PC-9 (cell line): Measurements from ENCODE around the gene COTL1. TPM values are rescaled to one million over a fixed set of nuclear protein-coding genes. Genes with fewer than 3 reads are reported as not detected.

Experiments used
- BruUV-seq: library from RNA; stranded (reverse); fragments of 400-500 nt; replicated peaks from 2 replicates; lab custom pipeline; 2021; lab: Mats Ljungman, UMichigan
- CTCF ChIA-PET: fragments of 300-600 bp; sonication (Branson Sonifier 250); formaldehyde crosslinking; loops from one replicate; lab custom pipeline; 2022; ENCODE audit warnings: antibody characterized with exemption; lab: Charles Lee
- POLR2A ChIA-PET: fragments of 300-600 bp; sonication (Branson Sonifier 250); formaldehyde crosslinking; loops from one replicate; lab custom pipeline; 2022; ENCODE audit warnings: antibody characterized with exemption; ENCODE audit not compliant: unreplicated experiment; lab: Charles Lee
- DNase-seq, 2 experiments: peaks; one replicate each; pipeline versions ENCODE4 v3.0.0 to v3.0.0-alpha.2; 2015 to 2022; ENCODE audit warnings: mixed read lengths in 1 of 2
- H2AFZ ChIP-seq: fragments of 200-600 bp; sonication (generic); 2 replicates; pipeline ENCODE4 v1.8.1; 2017; ENCODE audit warnings: antibody characterized with exemption
- H3F3A ChIP-seq: fragments of 200-600 bp; sonication (generic); 2 replicates; pipeline ENCODE4 v1.8.1; 2017; ENCODE audit warnings: antibody characterized with exemption, mild to moderate bottlenecking, low read depth; ENCODE audit not compliant: insufficient read depth
- H3K27ac ChIP-seq: fragments of 200-600 bp; sonication (generic); 2 replicates; pipeline ENCODE4 v1.6.1; 2016; ENCODE audit warnings: mixed run types
- H3K27me3 ChIP-seq: fragments of 200-600 bp; sonication (generic); 2 replicates; pipeline ENCODE4 v1.6.1; 2016; ENCODE audit warnings: low read depth, mixed run types; ENCODE audit not compliant: insufficient read depth
- H3K36me3 ChIP-seq: fragments of 200-600 bp; sonication (generic); 2 replicates; pipeline ENCODE4 v1.6.1; 2016; ENCODE audit warnings: low read depth, mixed run types
- H3K4me1 ChIP-seq: fragments of 200-600 bp; sonication (generic); replicated peaks from 2 replicates; pipeline ENCODE4 v1.6.1; 2016; ENCODE audit warnings: mixed run types; ENCODE audit not compliant: insufficient read depth
- H3K4me2 ChIP-seq: fragments of 200-600 bp; sonication (generic); 2 replicates; pipeline ENCODE4 v1.6.1; 2017; ENCODE audit warnings: mixed run types
- H3K4me3 ChIP-seq: fragments of 200-600 bp; sonication (generic); 2 replicates; pipeline ENCODE4 v1.6.1; 2016; ENCODE audit warnings: mixed run types
- H3K79me2 ChIP-seq: fragments of 200-600 bp; sonication (generic); 2 replicates; pipeline ENCODE4 v1.6.1; 2017; ENCODE audit warnings: low read depth, mixed run types
- H3K9me2 ChIP-seq: fragments of 200-600 bp; sonication (generic); 2 replicates; pipeline ENCODE4 v1.8.1; 2017; ENCODE audit warnings: mild to moderate bottlenecking; ENCODE audit not compliant: insufficient read depth
- H3K9me3 ChIP-seq: fragments of 200-600 bp; sonication (generic); 2 replicates; pipeline ENCODE4 v1.8.1; 2016; ENCODE audit warnings: low read depth; ENCODE audit not compliant: insufficient read depth
- H4K20me1 ChIP-seq: fragments of 200-600 bp; sonication (generic); 2 replicates; pipeline ENCODE4 v1.8.1; 2017; ENCODE audit not compliant: insufficient read depth
- EZH2 ChIP-seq: fragments of 200-600 bp; sonication (generic); IDR thresholded peaks from 2 replicates; pipeline ENCODE4 v1.8.0; 2017; ENCODE audit warnings: antibody characterized with exemption, low read depth
- intact Hi-C: fragments of 100-400 bp; cut with micrococcal nuclease; formaldehyde crosslinking; loops from one replicate; pipeline ENCODE4 v1.10.0; 2022; ENCODE audit not compliant: unreplicated experiment
- total RNA-seq: library from RNA; stranded (reverse); gene quantifications from 2 replicates; pipeline ENCODE4 v1.2.3, GENCODE V29; 2021
- TF ChIP-seq, protein P1 (sequence below): fragments of 200-600 bp; sonication (generic); conservative IDR thresholded peaks from 2 replicates; pipeline ENCODE4 v1.6.1; 2017; ENCODE audit warnings: mixed run types, antibody characterized with exemption, mild to moderate bottlenecking, moderate library complexity

COTL1 gene
- total RNA-seq, 1 experiment from 2014 or later: 512 TPM

DNA sequence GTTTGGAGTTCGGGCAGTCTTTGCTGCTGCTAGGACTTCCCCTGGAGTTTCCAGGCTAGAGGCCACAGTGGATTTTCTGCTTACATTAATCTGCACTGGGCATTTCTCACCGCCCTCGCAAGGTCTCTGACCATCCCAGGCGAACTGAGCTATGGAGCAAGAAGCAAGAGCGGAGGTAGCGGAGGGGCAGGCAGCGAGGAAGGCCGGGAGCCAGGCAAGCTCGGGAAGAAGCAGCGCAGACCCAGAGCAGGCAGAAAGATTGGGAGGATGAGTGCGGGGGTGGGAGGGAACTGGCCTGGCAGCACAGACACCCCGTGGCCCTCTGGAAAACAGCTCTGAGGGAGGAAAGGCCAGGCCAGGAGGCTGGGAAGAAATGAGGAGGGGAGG is 3.8 kb downstream of the COTL1 start:
- Histone ChIP-seq H4K20me1 (peaks cover 78% of the 10 kb centered on the region), H3K36me3 (peaks cover 7% of the 10 kb centered on the region; the same call in 1 of the 2 replicates), H3F3A (peaks cover 35% of the 10 kb centered on the region; the same call in 1 of the 2 replicates), H3K9me3 (no peaks in the 10 kb centered on the region), H3K27ac (no peak overlapping the region), H3K4me2 (no peak overlapping the region), H3K79me2 (peaks cover 87% of the 10 kb centered on the region), H2AFZ (no peak overlapping the region), H3K9me2 (no peaks in the 10 kb centered on the region), H3K4me1 (peaks cover 19% of the 10 kb centered on the region), H3K4me3 (no peak overlapping the region), H3K27me3 (no peaks in the 10 kb centered on the region)
- no peak for TF ChIP-seq EZH2
- TF ChIP-seq, protein P1, sequence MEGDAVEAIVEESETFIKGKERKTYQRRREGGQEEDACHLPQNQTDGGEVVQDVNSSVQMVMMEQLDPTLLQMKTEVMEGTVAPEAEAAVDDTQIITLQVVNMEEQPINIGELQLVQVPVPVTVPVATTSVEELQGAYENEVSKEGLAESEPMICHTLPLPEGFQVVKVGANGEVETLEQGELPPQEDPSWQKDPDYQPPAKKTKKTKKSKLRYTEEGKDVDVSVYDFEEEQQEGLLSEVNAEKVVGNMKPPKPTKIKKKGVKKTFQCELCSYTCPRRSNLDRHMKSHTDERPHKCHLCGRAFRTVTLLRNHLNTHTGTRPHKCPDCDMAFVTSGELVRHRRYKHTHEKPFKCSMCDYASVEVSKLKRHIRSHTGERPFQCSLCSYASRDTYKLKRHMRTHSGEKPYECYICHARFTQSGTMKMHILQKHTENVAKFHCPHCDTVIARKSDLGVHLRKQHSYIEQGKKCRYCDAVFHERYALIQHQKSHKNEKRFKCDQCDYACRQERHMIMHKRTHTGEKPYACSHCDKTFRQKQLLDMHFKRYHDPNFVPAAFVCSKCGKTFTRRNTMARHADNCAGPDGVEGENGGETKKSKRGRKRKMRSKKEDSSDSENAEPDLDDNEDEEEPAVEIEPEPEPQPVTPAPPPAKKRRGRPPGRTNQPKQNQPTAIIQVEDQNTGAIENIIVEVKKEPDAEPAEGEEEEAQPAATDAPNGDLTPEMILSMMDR: no peak
- POLR2A ChIA-PET: interaction anchor here (0.6 to 0.7 kb wide), 2 partner anchors 101 to 573 kb away, joined by 12 to 13 read pairs; no protein-coding TSS in a partner anchor
- intact Hi-C loops: no loop called here
- CTCF ChIA-PET: no interaction called here
- DNase-seq: no peak
- BruUV-seq: no TSS peak

DNA sequence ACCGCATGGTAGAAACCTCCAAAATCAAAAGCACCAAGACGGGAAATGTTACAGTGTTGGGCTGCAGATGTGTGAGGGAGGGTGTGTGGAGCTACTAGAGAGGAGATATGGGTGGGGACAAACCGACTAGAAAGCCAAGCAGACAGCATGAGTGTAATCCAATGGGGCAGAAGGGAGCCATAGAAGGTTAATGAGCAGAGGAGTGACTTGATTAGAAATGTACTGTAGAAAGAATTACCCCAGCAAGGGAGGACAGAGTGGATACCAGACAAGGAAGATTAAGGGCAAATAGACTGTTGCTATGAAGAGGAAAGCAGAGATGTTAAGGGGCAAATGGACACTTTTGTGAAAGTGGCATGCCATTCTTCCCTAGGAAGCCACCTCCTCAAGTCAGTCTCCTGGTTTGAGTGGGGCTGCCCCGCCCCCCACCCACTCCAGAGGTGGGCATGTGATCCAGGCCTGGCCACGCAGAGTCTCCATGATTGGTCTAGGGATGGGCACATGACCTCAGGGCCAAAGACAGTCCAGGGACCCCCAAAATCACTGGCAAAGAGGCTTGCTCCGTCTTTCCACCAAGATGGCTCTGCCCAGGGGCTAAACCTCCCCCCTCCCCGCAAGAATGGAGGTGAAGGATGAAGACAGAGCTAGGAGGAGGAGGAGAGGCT is 4.3 kb downstream of the COTL1 start:
- CTCF ChIA-PET: no interaction called here
- peaks cover 83% of the 10 kb centered on the region for H4K20me1 ChIP-seq

DNA sequence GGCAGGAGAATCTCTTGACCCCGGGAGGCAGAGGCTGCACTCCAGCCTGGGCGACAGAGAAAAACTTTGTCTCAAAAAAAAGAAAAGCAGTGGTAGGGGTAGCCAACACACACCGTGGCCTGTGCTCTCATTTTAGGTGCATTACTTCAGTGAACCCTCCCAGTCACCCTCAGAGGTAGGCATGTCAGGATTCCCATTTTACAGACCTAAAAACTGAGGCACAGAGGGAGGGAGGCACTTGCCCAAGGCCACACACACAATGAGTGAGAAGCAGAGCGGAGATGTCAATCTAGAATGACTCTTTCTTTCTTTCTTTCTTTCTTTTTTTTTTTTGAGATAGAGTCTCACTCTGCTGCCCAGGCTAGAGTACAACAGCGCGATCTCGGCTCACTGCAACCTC is 5.2 kb downstream of the COTL1 start:
- CTCF ChIA-PET: no interaction called here
- intact Hi-C loops: no loop called here
- Histone ChIP-seq H3K27me3 (no peaks in the 10 kb centered on the region), H3K9me3 (no peaks in the 10 kb centered on the region), H3K9me2 (no peaks in the 10 kb centered on the region), H3F3A (peaks cover 32% of the 10 kb centered on the region; the same call in 1 of the 2 replicates), H3K79me2 (peaks cover 100% of the 10 kb centered on the region), H3K4me2 (no peak overlapping the region), H3K4me3 (no peak overlapping the region), H4K20me1 (peaks cover 92% of the 10 kb centered on the region), H3K27ac (no peak overlapping the region), H3K36me3 (peaks cover 7% of the 10 kb centered on the region; the same call in 1 of the 2 replicates), H2AFZ (no peak overlapping the region), H3K4me1 (peaks cover 18% of the 10 kb centered on the region)
- POLR2A ChIA-PET: no interaction called here
- no peak for DNase-seq
- no peak for TF ChIP-seq EZH2
- TF ChIP-seq, protein P1: no peak
- BruUV-seq: no TSS peak

More for the DNA sequence above, 4.3 kb downstream of the COTL1 start:
- POLR2A ChIA-PET: interaction anchor here (0.6 to 0.7 kb wide), 2 partner anchors 100 to 574 kb away, joined by 12 to 13 read pairs; no protein-coding TSS in a partner anchor
- Histone ChIP-seq H3K4me2 (no peak overlapping the region), H3K27ac (no peak overlapping the region), H2AFZ (no peak overlapping the region), H3K4me1 (peaks cover 18% of the 10 kb centered on the region), H3K79me2 (peaks cover 92% of the 10 kb centered on the region), H3K4me3 (no peak overlapping the region), H3K9me2 (no peaks in the 10 kb centered on the region), H3K36me3 (peaks cover 7% of the 10 kb centered on the region; the same call in 1 of the 2 replicates), H3K27me3 (no peaks in the 10 kb centered on the region), H3K9me3 (no peaks in the 10 kb centered on the region), H3F3A (peaks cover 34% of the 10 kb centered on the region; the same call in 1 of the 2 replicates)
- DNase-seq: no peak
- no peak for TF ChIP-seq EZH2
- TF ChIP-seq, protein P1: no peak
- intact Hi-C loops: no loop called here
- no TSS peak for BruUV-seq
